ENCODE results near the gene IFFO2. TPM values are rescaled to one million over a fixed set of nuclear protein-coding genes. Genes with fewer than 3 reads are reported as not detected.
"Not testable (repeated sequence)": the region's sequence is repeated elsewhere in the genome, so short reads cannot be mapped to it uniquely, and the experiment has no call there.

The IFFO2 gene
- total RNA-seq, 1 experiment from 2014 or later: 13.0 TPM

DNA sequence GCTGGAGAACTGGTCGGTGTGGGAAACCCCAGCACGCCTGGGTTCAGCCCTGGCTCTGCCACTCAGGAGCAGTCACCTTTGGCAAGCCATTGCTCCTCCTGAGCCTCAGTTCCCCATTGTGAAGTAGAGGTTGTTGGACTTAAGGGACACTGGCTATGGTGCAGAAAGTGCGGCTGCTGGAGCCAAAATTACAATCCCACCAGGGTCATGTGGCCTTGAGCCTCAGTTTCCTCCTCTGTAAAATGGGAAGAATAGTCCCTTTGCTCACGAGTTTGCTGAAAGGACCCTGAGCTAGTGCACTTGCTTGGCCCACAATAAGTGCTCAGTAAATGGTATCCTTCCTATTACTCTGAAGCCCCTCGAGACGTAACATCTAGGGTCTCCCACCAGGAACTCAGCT, 82.4 kb downstream of the IFFO2 start:
- BruUV-seq (replicated peaks): no TSS peak
- CTCF ChIA-PET: no interaction called here
- no peak overlapping the region for H3K4me3 Mint-ChIP-seq (ENCODE audit: low read depth, unreplicated experiment)
- H3K27me3 Mint-ChIP-seq (ENCODE audit: unreplicated experiment): no peaks in the 10 kb centered on the region
- no peak for TF ChIP-seq CTCF (IDR thresholded peaks at IDR 0.05; ENCODE audit: unreplicated experiment)
- DNase-seq: no peak
- H3K27ac Mint-ChIP-seq (ENCODE audit: unreplicated experiment): no peak overlapping the region
- no peaks in the 10 kb centered on the region for H3K36me3 Mint-ChIP-seq (ENCODE audit: insufficient read depth, unreplicated experiment)
- intact Hi-C loops (cut with micrococcal nuclease; ENCODE audit: unreplicated experiment): no loop called here
- H3K4me1 Mint-ChIP-seq (ENCODE audit: low read depth, unreplicated experiment): no peaks in the 10 kb centered on the region
- H3K9me3 Mint-ChIP-seq (ENCODE audit: low read depth, unreplicated experiment): no peaks in the 10 kb centered on the region

- CTCF ChIA-PET: no interaction called here
- no peak overlapping the region for H3K27ac Mint-ChIP-seq (ENCODE audit: unreplicated experiment)
- BruUV-seq (replicated peaks): no TSS peak
- no peaks in the 10 kb centered on the region for H3K36me3 Mint-ChIP-seq (ENCODE audit: insufficient read depth, unreplicated experiment)
- TF ChIP-seq CTCF (IDR thresholded peaks at IDR 0.05; ENCODE audit: unreplicated experiment): no peak
- no peak overlapping the region for H3K4me3 Mint-ChIP-seq (ENCODE audit: low read depth, unreplicated experiment)
- intact Hi-C loops (cut with micrococcal nuclease; ENCODE audit: unreplicated experiment): no loop called here
- H3K9me3 Mint-ChIP-seq (ENCODE audit: low read depth, unreplicated experiment): no peaks in the 10 kb centered on the region
- no peaks in the 10 kb centered on the region for H3K4me1 Mint-ChIP-seq (ENCODE audit: low read depth, unreplicated experiment)
- H3K27me3 Mint-ChIP-seq (ENCODE audit: unreplicated experiment): peaks cover 11% of the 10 kb centered on the region
- no peak for DNase-seq
Measured at GRCh38 chr1:18872071-18872611, 84.3 kb downstream of the IFFO2 start.

DNA sequence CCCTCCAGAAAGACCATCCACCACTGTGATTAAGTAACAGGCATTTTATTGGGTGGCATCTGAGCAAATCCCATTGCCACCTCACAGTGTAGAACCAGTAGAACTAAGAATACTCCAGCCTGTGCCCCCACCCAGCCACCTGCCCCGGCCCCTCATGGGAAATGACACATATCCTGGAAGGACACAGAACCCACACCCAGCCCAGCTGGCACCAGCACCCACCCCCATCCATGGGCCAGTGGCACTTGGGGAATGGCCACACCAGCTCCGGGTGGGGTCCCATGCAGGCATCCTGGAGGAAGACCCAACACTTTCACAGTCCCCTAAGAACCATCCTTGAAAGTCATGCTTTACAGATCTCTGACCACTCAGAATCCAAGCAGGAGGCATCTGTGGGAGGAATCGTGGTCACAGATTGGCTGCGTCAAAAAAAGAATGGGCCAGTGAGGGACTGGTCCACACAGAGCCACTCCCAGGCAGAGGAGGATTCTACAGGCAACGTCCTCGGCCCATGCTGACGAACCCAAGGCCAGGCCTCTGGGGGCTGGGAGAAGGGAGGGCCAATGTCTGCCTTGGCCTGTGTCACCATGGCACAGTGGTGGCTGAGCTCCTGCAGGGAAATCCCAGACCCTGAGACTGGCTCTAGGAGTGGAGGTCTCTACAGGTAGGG, 84.9 kb downstream of the IFFO2 start:
- TF ChIP-seq CTCF (IDR thresholded peaks at IDR 0.05; ENCODE audit: unreplicated experiment): no peak
- no peak for DNase-seq
- CTCF ChIA-PET: no interaction called here
- no TSS peak for BruUV-seq (replicated peaks)
- Mint-ChIP-seq H3K27me3 (ENCODE audit: unreplicated experiment) (peaks cover 17% of the 10 kb centered on the region), H3K36me3 (ENCODE audit: insufficient read depth, unreplicated experiment) (no peaks in the 10 kb centered on the region), H3K4me3 (ENCODE audit: low read depth, unreplicated experiment) (no peak overlapping the region), H3K9me3 (ENCODE audit: low read depth, unreplicated experiment) (no peaks in the 10 kb centered on the region), H3K27ac (ENCODE audit: unreplicated experiment) (no peak overlapping the region), H3K4me1 (ENCODE audit: low read depth, unreplicated experiment) (no peaks in the 10 kb centered on the region)
- intact Hi-C loops (cut with micrococcal nuclease; ENCODE audit: unreplicated experiment): no loop called here

GRCh38 chr1:18870957-18871356, 85.5 kb downstream of the IFFO2 start:
- CTCF ChIA-PET: no interaction called here
- H3K4me1 Mint-ChIP-seq (ENCODE audit: low read depth, unreplicated experiment): no peaks in the 10 kb centered on the region
- intact Hi-C loops (cut with micrococcal nuclease; ENCODE audit: unreplicated experiment): no loop called here
- no peaks in the 10 kb centered on the region for H3K36me3 Mint-ChIP-seq (ENCODE audit: insufficient read depth, unreplicated experiment)
- no peak overlapping the region for H3K4me3 Mint-ChIP-seq (ENCODE audit: low read depth, unreplicated experiment)
- no peaks in the 10 kb centered on the region for H3K9me3 Mint-ChIP-seq (ENCODE audit: low read depth, unreplicated experiment)
- BruUV-seq (replicated peaks): no TSS peak
- no peak overlapping the region for H3K27ac Mint-ChIP-seq (ENCODE audit: unreplicated experiment)
- H3K27me3 Mint-ChIP-seq (ENCODE audit: unreplicated experiment): peaks cover 23% of the 10 kb centered on the region
- DNase-seq: no peak
- no peak for TF ChIP-seq CTCF (IDR thresholded peaks at IDR 0.05; ENCODE audit: unreplicated experiment)

DNA sequence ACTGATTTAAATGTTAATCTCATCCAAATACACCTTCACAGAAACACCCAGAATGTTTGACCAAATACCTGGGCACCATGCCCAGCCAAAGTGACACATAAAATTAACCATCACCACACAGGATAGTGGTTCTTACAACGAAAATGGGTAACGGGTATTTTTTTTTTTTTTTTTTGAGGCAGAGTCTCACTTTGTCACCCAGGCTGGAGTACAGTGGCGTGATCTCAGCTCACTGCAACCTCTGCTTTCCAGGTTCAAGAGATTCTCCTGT, 85.9 kb downstream of the IFFO2 start:
- H3K4me3 Mint-ChIP-seq (ENCODE audit: low read depth, unreplicated experiment); CTCF ChIA-PET; H3K9me3 Mint-ChIP-seq (ENCODE audit: low read depth, unreplicated experiment); H3K27ac Mint-ChIP-seq (ENCODE audit: unreplicated experiment); H3K4me1 Mint-ChIP-seq (ENCODE audit: low read depth, unreplicated experiment); intact Hi-C loops (cut with micrococcal nuclease; ENCODE audit: unreplicated experiment); BruUV-seq (replicated peaks); H3K36me3 Mint-ChIP-seq (ENCODE audit: insufficient read depth, unreplicated experiment); DNase-seq: not testable (repeated sequence)
- peaks cover 27% of the 10 kb centered on the region for H3K27me3 Mint-ChIP-seq (ENCODE audit: unreplicated experiment)

Measured in Calu3 (cell line).